GM21528 (cell line): ENCODE measurements around the gene RPS6KA1.
"Not testable (repeated sequence)": the region's sequence is repeated elsewhere in the genome, so short reads cannot be mapped to it uniquely, and the experiment has no call there.

Experiments used
- ATAC-seq: cut with Tn5 transposase; IDR thresholded peaks from one replicate; pipeline ENCODE4 v1.9.1; 2021; ENCODE audit warnings: mild to moderate bottlenecking, moderate library complexity; ENCODE audit not compliant: unreplicated experiment, low FRiP score

Gene RPS6KA1

DNA sequence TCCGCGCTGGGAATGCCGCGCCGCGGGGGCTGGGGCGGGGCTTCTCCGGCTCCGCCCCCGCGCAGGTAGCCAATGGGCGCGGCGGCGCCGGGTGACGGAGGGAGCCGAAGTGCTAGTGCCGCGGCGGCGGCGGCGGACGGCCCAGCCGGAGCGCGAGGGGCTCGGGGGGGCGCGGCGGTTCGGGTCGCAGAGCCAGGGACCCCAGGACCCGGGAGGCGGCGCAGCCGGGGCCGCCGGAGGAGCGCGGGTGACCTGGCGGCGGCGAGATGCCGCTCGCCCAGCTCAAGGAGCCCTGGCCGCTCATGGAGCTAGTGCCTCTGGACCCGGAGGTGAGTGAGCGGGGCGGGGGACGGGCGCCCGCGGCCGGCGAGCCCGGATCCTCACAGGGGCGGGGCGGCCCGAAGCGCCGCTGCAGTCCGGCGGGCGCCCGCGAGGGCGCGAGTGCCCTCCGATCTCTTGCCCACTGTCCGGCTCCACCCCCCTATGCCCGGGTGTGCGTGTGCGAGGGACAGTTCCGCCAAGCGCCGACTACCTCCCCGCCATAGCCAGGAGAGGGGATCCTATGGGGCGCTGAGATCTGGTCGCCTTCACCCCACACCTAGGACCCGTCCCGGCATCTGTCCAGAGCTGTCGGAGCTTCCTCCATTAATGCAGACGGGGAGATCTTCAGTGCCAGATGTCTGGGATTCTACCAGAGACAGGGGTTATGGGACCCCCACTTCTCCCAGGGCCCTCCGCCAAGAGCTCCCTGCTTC lies at the start of gene RPS6KA1:
Gene RPS6KA1, plus strand, starts transcription at position 107 of the 755 bp plus-strand sequence. Its CDS starts 160 bp downstream, at position 267.
- ATAC-seq: peak; percentile 85

- ATAC-seq: no peak
Observed at GRCh38 chr1:26482921-26483320, 46.6 kb upstream of the RPS6KA1 start.

GRCh38 chr1:26483980-26484379 lies 45.6 kb upstream of the RPS6KA1 start:
- no peak for ATAC-seq

- no peak for ATAC-seq
Observed at GRCh38 chr1:26490155-26490554, 39.4 kb upstream of the RPS6KA1 start.

DNA sequence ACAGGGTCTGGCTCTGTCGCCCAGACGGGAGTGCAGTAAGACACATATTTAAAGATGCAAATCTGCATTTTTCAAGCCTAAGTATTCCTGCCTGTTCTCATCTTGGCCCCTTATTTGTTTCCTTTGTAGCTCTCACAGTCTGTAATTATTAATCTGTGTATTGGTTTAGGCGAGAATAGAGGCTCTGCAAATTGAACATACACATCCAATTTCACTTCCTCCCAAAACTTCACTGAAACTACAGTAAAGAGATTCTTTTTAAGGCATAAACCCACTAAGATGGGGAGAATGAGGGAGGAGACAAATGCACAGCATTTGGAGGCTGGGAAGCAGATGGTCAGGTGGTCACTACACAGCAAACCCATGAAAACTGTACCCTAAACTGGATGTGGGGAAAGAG lies 36.3 kb upstream of the RPS6KA1 start:
- ATAC-seq: no peak

DNA sequence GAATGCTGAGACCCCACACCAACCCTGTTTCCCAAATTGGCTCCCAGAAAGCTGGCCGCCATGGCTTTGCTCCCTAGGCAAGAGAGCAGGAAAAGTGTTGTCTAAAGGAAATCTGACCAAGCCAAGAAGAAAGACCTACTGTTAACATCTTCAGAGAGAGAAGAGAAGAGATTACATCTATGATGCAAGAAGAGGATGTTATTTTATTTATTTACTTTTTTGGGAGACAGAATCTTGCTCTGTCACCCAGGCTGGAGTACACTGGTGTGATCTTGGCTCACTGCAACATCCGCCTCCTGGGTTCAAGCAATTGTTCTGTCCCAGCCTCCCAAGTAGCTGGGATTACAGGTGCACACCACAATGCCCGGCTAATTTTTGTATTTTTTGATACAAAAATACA lies 35.6 kb upstream of the RPS6KA1 start:
- no peak for ATAC-seq

DNA sequence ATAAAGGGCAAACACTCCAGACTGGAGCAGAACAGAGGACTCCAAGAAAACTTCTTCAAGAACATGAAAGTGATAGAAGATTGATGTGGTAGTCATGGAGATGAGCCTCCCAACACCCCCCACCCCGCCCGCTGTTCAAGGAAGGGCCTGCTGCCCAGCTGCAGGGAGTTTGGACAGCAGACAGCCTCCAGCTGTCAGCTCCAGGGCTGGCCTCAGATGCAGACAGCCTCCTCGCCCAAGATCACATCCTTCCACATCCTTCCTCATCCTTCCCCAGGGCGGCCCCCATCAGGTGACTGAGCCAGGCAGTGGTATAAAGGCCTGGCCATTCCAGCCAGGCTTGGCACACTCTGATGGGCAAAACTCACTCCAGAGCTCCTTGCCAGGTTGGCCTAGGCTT lies 32.7 kb upstream of the RPS6KA1 start:
- ATAC-seq: no peak

GRCh38 chr1:26498894-26499293 lies 30.7 kb upstream of the RPS6KA1 start:
- ATAC-seq: no peak

DNA sequence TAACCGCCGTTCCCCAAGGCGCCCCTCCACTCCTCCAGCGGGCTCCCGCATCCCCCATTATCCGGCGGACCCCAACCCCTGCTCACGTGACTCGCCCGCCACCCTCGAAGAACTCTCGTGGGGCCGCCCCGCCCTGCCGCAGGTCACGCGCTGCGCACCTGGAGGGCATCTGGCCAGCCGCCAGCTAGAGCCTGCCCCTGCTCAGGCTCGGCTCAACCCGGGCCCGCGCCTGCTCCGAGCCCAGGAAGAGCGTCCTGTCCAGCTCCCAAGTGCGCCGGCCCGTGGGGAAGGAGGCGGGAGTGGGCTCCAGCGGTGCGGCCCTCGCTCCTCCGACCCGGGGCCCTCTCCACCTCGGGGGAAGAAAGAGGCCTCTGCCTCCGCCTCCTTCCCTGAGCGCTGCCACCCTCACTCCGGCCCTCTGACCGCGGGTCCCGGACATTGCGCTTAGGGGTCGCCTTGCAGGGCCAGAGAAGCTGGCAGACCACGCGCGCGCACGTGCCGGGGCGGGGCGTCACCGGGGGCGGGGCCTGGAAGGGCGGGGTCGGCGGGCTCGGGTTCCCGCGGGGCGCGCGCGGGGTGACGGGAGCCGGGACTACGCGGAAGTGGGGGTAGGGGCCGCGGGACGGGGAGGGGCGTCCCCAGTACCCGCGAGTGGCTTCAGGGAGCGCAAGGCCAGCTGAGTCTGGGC lies 28.9 kb upstream of the RPS6KA1 start:
- peak; percentile 79 for ATAC-seq

GRCh38 chr1:26510711-26511110 lies 18.9 kb upstream of the RPS6KA1 start:
- not testable (repeated sequence) for ATAC-seq

DNA sequence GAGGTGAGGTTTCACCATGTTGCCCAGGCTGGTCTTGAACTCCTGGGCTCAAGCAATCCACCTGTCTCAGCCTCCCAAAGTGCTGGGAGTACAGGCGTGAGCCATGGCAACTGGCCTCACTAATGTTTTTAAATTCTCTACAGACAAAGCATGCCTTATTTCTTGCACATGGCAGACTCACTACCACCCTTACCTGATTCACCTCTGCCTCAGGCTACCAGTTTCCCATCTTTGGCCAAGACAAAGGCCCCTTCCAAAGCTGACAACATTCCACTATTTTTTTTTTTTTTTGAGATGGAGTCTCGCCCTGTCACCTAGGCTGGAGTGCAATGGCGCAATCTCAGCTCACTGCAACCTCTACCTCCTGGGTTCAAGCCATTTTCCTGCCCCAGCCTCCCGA lies 13.7 kb upstream of the RPS6KA1 start:
- ATAC-seq: not testable (repeated sequence)

- ATAC-seq: no peak
Observed at GRCh38 chr1:26516987-26517765, 12.4 kb upstream of the RPS6KA1 start.

DNA sequence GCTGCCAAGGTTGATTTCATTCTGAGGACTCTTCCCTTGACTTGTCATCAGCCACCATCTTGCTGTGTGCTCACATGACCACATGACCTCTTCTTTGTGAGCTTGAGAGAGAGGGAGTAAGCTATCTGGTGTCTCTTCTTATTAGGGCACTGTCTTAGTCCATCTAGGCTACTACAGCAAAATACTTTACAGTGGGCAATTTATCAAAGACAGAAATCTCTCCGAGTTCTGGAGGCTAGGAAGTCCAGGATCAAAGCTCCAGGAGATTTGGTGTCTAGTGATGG lies 11.9 kb upstream of the RPS6KA1 start:
- no peak for ATAC-seq

GRCh38 chr1:26518355-26518754 lies 11.2 kb upstream of the RPS6KA1 start:
- ATAC-seq: no peak

GRCh38 chr1:26520339-26520738 lies 9.2 kb upstream of the RPS6KA1 start:
- no peak for ATAC-seq

DNA sequence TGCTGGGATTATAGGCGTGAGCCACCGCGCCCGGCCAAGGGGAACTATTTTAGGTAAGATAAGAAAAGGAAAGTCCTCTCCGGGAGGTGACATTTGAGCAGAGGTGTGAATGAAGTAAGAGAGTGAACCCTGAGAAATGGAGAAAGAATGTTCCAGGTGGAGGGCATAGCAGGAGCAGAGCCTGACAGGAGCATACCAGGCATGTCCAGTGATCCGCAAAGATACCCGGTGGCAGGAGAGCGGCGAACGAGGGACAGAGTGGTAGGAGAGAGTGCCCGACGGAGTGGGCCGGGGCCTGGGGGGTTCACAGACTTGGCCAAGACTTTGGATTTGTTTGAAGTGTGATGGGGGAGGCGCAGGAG lies 7.9 kb upstream of the RPS6KA1 start:
- no peak for ATAC-seq

- ATAC-seq: no peak
Observed at GRCh38 chr1:26522073-26522472, 7.5 kb upstream of the RPS6KA1 start.

DNA sequence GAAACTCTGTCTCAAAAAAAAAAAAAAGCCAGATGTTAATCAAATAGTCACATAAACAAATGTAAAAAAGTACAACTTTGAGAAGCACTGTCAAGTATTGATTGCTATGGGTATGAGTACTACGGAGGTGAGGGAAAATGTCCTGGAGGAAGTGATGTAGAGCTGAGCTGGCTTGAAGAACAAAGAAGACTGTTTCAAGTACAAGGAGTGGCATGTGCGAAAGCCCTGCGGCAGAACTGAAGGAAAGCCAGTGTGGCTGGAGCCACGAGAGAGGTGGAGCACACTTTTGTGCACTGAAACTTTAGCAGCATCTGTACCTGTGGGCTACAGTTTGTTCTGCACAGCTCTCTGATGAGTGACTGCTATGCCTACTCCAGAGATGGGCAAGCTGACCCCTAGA lies 5.4 kb upstream of the RPS6KA1 start:
- no peak for ATAC-seq

DNA sequence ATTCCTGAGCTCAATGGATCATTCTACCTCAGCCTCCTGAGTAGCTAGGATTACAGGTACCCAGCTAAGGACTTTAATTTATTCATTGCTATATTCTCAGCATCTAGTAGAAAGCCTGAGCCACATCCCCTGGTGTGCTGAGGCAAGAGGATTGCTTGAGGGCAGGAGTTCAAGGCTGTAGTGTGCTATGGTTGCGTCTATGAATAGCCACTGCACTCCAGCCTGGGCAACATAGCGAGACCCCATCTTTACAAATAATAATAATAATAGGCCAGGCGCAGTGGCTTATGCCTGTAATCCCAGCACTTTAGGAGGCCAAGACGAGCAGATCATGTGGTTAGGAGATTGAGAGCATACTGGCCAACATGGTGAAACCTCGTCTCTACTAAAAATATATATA lies 3.3 kb upstream of the RPS6KA1 start:
- ATAC-seq: no peak

DNA sequence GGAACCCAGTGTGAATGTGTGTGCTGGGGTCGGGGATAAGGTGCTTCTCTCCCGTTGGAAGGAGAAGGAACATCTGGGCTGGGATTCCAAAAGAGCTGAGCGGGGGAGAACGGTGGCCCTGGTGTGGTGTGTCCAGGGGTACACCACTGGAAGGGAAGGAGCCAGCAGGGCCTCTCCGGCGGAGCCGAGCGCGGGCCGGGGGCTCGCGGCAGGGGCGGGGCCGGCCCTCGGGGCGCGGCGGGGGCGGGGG lies 231 bp upstream of the RPS6KA1 start:
- no peak for ATAC-seq

GRCh38 chr1:26530410-26530894 lies 891 bp downstream of the RPS6KA1 start:
- no peak for ATAC-seq
